NOMO-1 (cell line): ENCODE data around the gene ACTN1.

Source experiments
- DNase-seq, 2 experiments: peaks; one replicate each; lab custom pipeline; 2025; ENCODE audit not compliant: unreplicated experiment in 2 of 2; lab: John Stamatoyannopoulos, UW

Gene ACTN1

GRCh38 chr14:68937471-68938270, 41.4 kb downstream of the ACTN1 start:
- DNase-seq, result no peak

DNA sequence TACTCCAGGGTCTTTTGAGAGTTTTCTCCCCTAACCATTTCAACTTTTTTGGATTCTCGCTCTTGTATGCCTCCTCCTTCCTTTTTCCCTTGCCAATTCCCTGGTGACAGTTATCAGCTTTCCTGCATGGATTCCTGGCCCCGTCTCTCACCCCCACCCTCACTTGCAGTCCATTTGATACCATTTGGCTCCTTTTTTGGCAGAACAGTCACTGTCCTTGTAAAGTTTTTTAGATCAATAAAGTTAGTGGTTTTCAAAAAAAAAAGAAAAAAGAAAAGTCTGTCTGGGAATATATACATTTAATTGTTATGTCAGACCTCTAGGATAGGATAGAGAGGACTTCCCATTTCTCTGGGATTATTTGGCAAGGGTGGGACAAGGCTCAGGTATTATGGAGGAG, 42.1 kb downstream of the ACTN1 start:
- no peak for DNase-seq

DNA sequence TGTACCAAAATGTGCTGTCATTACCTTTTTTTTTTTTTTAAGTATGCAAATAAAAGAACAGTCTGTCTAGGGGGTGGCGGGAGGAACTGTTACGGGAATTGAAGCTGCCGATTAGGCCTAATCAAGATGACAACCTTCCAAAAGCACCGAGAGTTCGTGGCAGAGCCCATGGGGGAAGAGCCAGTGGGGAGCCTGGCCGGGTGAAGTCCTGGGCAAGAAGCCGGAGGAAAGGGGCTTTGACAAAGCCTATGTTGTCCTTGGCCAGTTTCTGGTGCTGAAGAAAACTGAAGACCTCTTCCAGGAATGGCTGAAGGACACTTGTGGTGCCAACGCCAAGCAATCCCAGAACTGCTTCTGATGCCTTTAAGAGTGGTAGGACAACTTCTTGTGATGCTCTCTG, 42.6 kb downstream of the ACTN1 start:
- DNase-seq, result no peak

GRCh38 chr14:68935761-68936214, 43.3 kb downstream of the ACTN1 start:
- DNase-seq, result no peak

- no peak for DNase-seq
Observed at GRCh38 chr14:68934066-68934465, 45.0 kb downstream of the ACTN1 start.

DNA sequence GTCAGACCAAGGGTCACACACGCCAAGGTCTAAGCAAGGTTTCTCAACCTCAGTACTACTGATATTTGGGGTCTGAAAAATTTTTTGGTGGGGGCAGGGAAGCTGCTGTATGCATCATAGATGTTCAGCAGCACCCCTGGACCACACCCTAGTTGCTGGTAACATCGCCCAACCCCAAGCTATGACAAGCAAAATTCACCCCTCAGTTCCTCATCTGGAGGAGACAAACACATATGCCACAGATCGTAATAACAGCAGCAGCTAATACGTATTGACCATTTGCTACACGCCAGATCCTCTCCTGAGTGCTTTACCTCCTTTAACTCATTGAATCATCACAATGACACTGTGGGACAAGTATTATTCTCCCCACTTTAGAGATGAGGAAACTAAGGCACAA, 46.4 kb downstream of the ACTN1 start:
- peak in 1 of 2 experiments; percentile 2 for DNase-seq

DNA sequence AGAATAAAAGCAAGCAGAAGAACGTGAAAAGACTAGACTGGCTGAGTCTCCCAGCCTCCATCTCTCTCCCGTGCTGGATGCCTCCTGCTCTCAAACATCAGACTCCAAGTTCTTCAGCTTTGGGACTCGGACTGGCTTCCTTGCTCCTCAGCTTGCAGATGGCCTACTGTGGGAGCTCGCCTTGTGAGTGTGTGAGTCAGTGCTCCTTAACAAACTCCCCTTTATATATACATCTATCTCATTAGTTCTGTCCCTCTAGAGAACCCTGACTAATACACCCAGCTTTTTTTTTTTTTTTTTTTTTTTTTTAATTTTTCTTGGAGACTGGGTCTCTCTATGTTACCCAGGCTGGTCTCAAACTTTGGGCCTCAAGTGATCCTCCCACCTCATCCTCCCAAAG, 46.9 kb downstream of the ACTN1 start:
- DNase-seq, result no peak

DNA sequence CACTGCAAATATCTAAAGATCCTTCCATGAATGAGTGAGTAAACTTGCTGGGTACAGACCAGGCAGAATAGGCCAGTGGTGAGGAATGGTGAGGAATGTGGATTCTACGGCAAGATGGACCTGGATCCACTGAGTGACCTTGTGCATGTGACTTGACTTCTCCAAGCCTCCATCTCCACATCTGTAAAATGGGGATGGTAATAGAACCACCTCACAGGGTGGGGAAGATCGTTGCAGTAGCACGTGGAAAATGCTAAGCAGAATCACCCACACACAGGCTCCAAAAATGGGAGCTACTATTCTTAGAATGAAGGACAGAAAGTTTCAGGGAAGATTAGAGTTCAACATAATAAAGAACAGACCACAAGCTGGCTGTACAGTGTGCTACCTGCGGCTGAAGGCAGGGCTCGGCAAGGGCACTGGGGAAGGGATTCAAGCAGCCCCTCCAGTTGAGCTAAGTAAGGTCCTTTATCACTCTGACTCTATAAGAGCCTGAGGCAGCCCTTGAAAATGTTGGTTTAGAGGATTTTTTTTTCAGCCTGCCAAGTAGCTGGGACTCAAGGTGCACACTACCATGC, 47.5 kb downstream of the ACTN1 start:
- no peak for DNase-seq

DNA sequence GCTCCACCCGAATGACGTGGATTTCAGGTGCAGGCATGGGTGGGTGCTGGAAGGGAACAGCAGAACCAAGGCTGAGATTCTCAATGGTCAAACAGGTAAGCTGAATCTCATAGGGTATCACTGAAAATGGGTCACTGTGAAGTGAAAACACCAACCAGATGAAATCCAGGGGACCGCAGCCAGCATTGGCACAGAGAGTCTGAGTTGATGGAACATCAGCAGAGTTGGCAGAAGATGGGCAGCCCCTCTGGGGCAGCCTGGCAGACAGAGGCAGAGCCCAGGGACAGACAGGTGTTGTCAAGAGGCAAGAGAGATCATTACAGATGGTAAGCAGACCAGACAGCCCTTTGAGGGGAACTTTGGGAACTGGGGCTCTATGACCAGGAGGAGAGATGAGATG, 48.0 kb downstream of the ACTN1 start:
- DNase-seq, result no peak

GRCh38 chr14:68929623-68930307, 49.3 kb downstream of the ACTN1 start:
- DNase-seq, result peak; percentile 50 to 57

DNA sequence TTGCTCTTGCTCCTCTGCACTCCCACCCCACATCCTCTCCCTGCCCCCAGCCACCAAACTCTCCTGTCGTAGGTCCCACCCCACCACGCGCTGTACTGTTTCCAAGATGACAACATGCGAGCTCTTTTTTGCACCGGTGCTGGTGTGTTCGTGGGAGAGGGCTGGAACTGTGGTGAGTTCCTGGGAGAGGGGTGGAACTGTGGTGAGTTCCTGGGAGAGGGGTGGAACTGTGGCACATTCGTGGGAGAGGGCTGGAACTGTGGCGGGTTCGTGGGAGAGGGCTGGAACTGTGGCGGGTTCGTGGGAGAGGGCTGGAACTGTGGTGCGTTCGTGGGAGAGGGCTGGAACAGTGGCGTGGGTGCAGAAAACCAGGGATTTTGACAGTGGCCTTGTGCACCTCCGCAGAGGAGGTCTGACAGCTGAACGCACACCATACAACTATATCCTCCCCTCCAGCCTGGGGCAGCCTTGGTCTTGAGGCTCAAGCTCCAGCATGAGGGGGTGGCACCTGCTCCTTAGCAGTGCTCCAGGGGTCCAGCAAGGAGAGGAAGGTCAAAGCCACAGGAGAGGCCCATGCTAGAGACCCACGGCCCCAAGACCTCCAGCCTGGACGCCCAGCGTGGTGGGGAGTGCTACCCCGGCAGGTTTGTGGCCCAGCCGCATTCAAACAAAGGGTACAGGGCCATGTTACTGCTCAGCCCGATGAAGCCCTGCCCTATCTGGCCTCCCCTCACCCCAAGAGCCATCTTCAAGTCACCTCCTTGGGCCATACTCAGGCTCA, 50.1 kb downstream of the ACTN1 start:
- DNase-seq, result no peak

- DNase-seq, result no peak
Observed at GRCh38 chr14:68927956-68928675, 51.0 kb downstream of the ACTN1 start.

- no peak for DNase-seq
Observed at GRCh38 chr14:68927089-68927488, 52.0 kb downstream of the ACTN1 start.

DNA sequence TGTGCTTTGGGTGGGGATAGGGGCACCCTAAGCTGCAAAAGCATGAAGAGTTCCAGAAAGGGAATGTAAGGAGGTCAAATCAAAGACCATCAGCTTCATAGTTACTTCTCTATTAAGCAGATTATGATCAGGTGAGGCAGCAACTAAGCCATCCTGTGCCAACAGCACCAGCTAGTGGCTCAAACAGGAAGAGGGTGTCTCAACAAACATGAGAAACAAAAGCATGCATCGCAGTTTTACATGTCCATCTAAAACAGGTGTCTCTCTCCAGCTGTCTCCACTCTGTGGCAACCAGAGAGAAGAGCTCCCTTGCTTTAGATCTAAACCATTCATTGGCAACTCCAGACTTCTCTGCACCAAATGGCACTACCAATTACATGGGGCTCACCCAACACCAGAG, 52.9 kb downstream of the ACTN1 start:
- no peak for DNase-seq

- no peak for DNase-seq
Observed at GRCh38 chr14:68925373-68925772, 53.7 kb downstream of the ACTN1 start.

GRCh38 chr14:68924186-68925158, 54.6 kb downstream of the ACTN1 start:
- DNase-seq, result no peak

DNA sequence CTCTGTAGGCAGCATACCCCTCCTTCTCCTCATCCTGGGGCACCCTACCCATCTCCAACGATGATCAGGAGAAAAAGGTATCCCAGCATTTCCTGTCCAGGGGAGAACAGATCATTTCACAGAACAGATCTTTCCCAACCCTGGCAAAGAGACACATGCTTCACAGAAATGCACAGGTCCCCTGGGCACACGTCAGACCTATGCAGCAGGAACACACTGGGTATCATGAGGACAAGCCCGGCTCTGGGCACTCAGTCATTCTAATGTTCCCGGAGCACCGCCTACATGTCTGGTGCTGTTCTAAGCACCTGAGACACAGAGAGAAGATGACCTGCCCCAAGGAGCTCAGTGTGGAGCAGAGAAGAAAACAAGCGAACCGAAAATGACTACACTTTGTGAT, 56.2 kb downstream of the ACTN1 start:
- DNase-seq, result no peak

DNA sequence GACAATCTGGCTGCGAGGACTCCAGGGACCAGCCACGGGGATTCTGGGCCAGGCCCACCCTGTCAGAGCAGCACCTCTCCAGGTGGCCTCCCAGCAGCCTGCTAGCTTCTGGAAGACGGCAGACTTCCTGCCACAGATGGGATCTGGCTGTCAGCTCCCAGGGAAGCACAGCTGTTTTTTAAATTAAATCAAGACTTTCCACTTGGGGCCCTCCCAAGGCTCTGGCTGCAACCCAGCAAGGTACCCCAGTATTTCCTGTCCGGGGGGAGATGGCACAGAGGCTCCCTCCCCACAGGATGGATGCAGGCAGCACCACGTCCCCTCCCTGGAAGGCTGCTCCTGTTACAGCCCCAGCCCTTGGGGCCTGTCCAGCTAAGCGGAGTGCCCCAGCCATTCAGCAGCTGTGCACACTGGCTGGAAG, 56.9 kb downstream of the ACTN1 start:
- no peak for DNase-seq

DNA sequence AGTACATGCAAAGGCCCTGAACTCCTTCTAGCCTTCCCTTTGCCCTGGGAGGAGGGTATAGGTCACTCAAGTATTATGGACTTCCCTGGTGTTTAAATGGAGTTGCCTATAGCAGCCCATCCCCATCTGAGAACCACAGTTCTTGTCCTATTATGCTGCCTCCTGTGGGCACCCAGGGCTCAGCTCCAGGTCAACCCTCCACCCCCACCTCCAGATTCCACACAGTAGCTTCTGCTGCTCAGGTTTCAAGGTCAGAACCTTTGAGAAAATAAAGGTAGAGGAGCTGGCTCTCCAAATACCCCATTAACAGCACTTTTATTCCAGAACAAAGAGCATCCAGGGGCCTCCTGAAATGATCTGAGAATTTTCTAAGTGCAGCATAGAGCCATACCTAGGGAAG, 57.4 kb downstream of the ACTN1 start:
- no peak for DNase-seq
